ENCODE data around the gene SLC35B1. TPM values are rescaled to one million over a fixed set of nuclear protein-coding genes. Genes with fewer than 3 reads are reported as not detected.
A peak's percentile ranks its signal among the peaks of the same experiment; 100 is the strongest.

Gene SLC35B1
- total and polyA plus RNA-seq, 5 donors = 48.6 to 75.5 (median 56.1) TPM

- intact Hi-C loops (cut with DNase I) = loop anchor here in 1 of 4 donors (10.0 kb wide), 1 partner anchor 138 kb away; no protein-coding TSS in a partner anchor
- H3K9me3 ChIP-seq (ENCODE audit: control insufficient read depth, low read length) = no peaks in the 10 kb centered on the region
- ATAC-seq = no peak
- H3K27me3 ChIP-seq (ENCODE audit: control insufficient read depth, insufficient read depth) = no peaks in the 10 kb centered on the region
- peaks cover 3% of the 10 kb centered on the region for H3K4me1 ChIP-seq (ENCODE audit: control insufficient read depth, insufficient read depth, low read length)
- WGBS = 71% methylated on average over 1 of the region's 1 CpG
- H3K27ac ChIP-seq (ENCODE audit: low read length) = no peak overlapping the region
- DNase-seq = no peak
- no peak overlapping the region for H3K4me3 ChIP-seq (ENCODE audit: low read length)
Observed at GRCh38 chr17:49716668-49717364, 9.1 kb upstream of the SLC35B1 start.

- Histone ChIP-seq H3K9me3 (ENCODE audit: control insufficient read depth, low read length) (no peaks in the 10 kb centered on the region), H3K27ac (ENCODE audit: low read length) (peak overlapping the region; percentile 81), H3K27me3 (ENCODE audit: control insufficient read depth, insufficient read depth) (no peaks in the 10 kb centered on the region), H3K4me3 (ENCODE audit: low read length) (no peak overlapping the region), H3K4me1 (ENCODE audit: control insufficient read depth, insufficient read depth, low read length) (peaks cover 3% of the 10 kb centered on the region)
- 48% methylated on average over 9 of the region's 9 CpGs for WGBS
- ATAC-seq = peak; percentile 25 to 37
- intact Hi-C loops (cut with DNase I) = loop anchor here in 1 of 4 donors (10.0 kb wide), 1 partner anchor 139 kb away; no protein-coding TSS in a partner anchor
- DNase-seq = no peak
Observed at GRCh38 chr17:49715717-49716279, 8.0 kb upstream of the SLC35B1 start.

GRCh38 chr17:49715216-49715615 lies 7.5 kb upstream of the SLC35B1 start:
- Histone ChIP-seq H3K9me3 (ENCODE audit: control insufficient read depth, low read length) (no peaks in the 10 kb centered on the region), H3K27ac (ENCODE audit: low read length) (no peak overlapping the region), H3K27me3 (ENCODE audit: control insufficient read depth, insufficient read depth) (no peaks in the 10 kb centered on the region), H3K4me3 (ENCODE audit: low read length) (no peak overlapping the region), H3K4me1 (ENCODE audit: control insufficient read depth, insufficient read depth, low read length) (peaks cover 3% of the 10 kb centered on the region)
- DNase-seq (no peak), ATAC-seq (no peak)
- 62% methylated on average over 4 of the region's 4 CpGs for WGBS
- intact Hi-C loops (cut with DNase I) = loop anchor here in 1 of 4 donors (10.0 kb wide), 1 partner anchor 140 kb away; no protein-coding TSS in a partner anchor

- H3K27ac ChIP-seq (ENCODE audit: low read length) = peak overlapping the region; percentile 17
- DNase-seq = peak in 1 of 3 donors; percentile 71
- H3K9me3 ChIP-seq (ENCODE audit: control insufficient read depth, low read length) = no peaks in the 10 kb centered on the region
- H3K4me3 ChIP-seq (ENCODE audit: low read length) = peak overlapping the region; percentile 17
- 49% methylated on average over 15 of the region's 15 CpGs for WGBS
- ATAC-seq = peak; percentile 13 to 45
- no peaks in the 10 kb centered on the region for H3K27me3 ChIP-seq (ENCODE audit: control insufficient read depth, insufficient read depth)
- intact Hi-C loops (cut with DNase I) = loop anchor here (5.0 to 10.0 kb wide), 4 partner anchors 69 to 146 kb away; partner anchors contain the start of gene KAT7 (in 1 of the 4)
- peaks cover 3% of the 10 kb centered on the region for H3K4me1 ChIP-seq (ENCODE audit: control insufficient read depth, insufficient read depth, low read length)
Observed at GRCh38 chr17:49708515-49709183, 885 bp upstream of the SLC35B1 start.

- Histone ChIP-seq H3K27me3 (ENCODE audit: control insufficient read depth, insufficient read depth) (no peaks in the 10 kb centered on the region), H3K9me3 (ENCODE audit: control insufficient read depth, low read length) (no peaks in the 10 kb centered on the region), H3K4me3 (ENCODE audit: low read length) (peak overlapping the region; percentile 92), H3K27ac (ENCODE audit: low read length) (peak overlapping the region; percentile 96), H3K4me1 (ENCODE audit: control insufficient read depth, insufficient read depth, low read length) (peaks cover 3% of the 10 kb centered on the region)
- WGBS = under 1% methylated on average over 12 of the region's 12 CpGs
- DNase-seq (no peak), ATAC-seq (no peak)
- intact Hi-C loops (cut with DNase I) = loop anchor here (2.0 to 10.0 kb wide), 5 partner anchors 70 to 148 kb away; partner anchors contain the start of gene KAT7 (in 1 of the 4)
Observed at GRCh38 chr17:49707246-49707607, 537 bp downstream of the SLC35B1 start.

- no peak for DNase-seq
- intact Hi-C loops (cut with DNase I) = loop anchor here (5.0 to 10.0 kb wide), 4 partner anchors 72 to 150 kb away; partner anchors contain the start of gene KAT7 (in 1 of the 4)
- H3K4me1 ChIP-seq (ENCODE audit: control insufficient read depth, insufficient read depth, low read length) = peaks cover 3% of the 10 kb centered on the region
- H3K4me3 ChIP-seq (ENCODE audit: low read length) = no peak overlapping the region
- H3K27ac ChIP-seq (ENCODE audit: low read length) = no peak overlapping the region
- no peak for ATAC-seq
- H3K9me3 ChIP-seq (ENCODE audit: control insufficient read depth, low read length) = no peaks in the 10 kb centered on the region
- no peaks in the 10 kb centered on the region for H3K27me3 ChIP-seq (ENCODE audit: control insufficient read depth, insufficient read depth)
Observed at GRCh38 chr17:49705254-49705653, 2.5 kb downstream of the SLC35B1 start.

GRCh38 chr17:49703557-49704277 lies 4.0 kb downstream of the SLC35B1 start:
- no peak for DNase-seq
- 59% methylated on average over 6 of the region's 6 CpGs for WGBS
- Histone ChIP-seq H3K4me1 (ENCODE audit: control insufficient read depth, insufficient read depth, low read length) (no peaks in the 10 kb centered on the region), H3K9me3 (ENCODE audit: control insufficient read depth, low read length) (no peaks in the 10 kb centered on the region), H3K27ac (ENCODE audit: low read length) (peak overlapping the region; percentile 30), H3K4me3 (ENCODE audit: low read length) (no peak overlapping the region), H3K27me3 (ENCODE audit: control insufficient read depth, insufficient read depth) (no peaks in the 10 kb centered on the region)
- no peak for ATAC-seq
- intact Hi-C loops (cut with DNase I) = loop anchor here in 1 of 4 donors (10.0 kb wide), 1 partner anchor 151 kb away; no protein-coding TSS in a partner anchor

- DNase-seq (no peak), ATAC-seq (no peak)
- WGBS = 82% methylated on average over 6 of the region's 6 CpGs
- no peak overlapping the region for H3K4me3 ChIP-seq (ENCODE audit: low read length)
- intact Hi-C loops (cut with DNase I) = loop anchor here in 1 of 4 donors (10.0 kb wide), 1 partner anchor 154 kb away; no protein-coding TSS in a partner anchor
- no peak overlapping the region for H3K27ac ChIP-seq (ENCODE audit: low read length)
- no peaks in the 10 kb centered on the region for H3K9me3 ChIP-seq (ENCODE audit: control insufficient read depth, low read length)
- no peaks in the 10 kb centered on the region for H3K27me3 ChIP-seq (ENCODE audit: control insufficient read depth, insufficient read depth)
- no peaks in the 10 kb centered on the region for H3K4me1 ChIP-seq (ENCODE audit: control insufficient read depth, insufficient read depth, low read length)
Observed at GRCh38 chr17:49700960-49701359, 6.8 kb downstream of the SLC35B1 start.

- Histone ChIP-seq H3K27me3 (ENCODE audit: control insufficient read depth, insufficient read depth) (no peaks in the 10 kb centered on the region), H3K4me3 (ENCODE audit: low read length) (no peak overlapping the region), H3K27ac (ENCODE audit: low read length) (no peak overlapping the region), H3K4me1 (ENCODE audit: control insufficient read depth, insufficient read depth, low read length) (no peaks in the 10 kb centered on the region), H3K9me3 (ENCODE audit: control insufficient read depth, low read length) (no peaks in the 10 kb centered on the region)
- no peak for DNase-seq
- WGBS = 56% methylated on average over 8 of the region's 8 CpGs
- ATAC-seq = peak in 1 of 2 donors; percentile 42
- intact Hi-C loops (cut with DNase I) = loop anchor here in 1 of 4 donors (10.0 kb wide), 1 partner anchor 155 kb away; no protein-coding TSS in a partner anchor
Observed at GRCh38 chr17:49699966-49700575, 7.7 kb downstream of the SLC35B1 start.

- no peak overlapping the region for H3K4me3 ChIP-seq (ENCODE audit: low read length)
- 36% methylated on average over 6 of the region's 6 CpGs for WGBS
- no peaks in the 10 kb centered on the region for H3K4me1 ChIP-seq (ENCODE audit: control insufficient read depth, insufficient read depth, low read length)
- no peaks in the 10 kb centered on the region for H3K9me3 ChIP-seq (ENCODE audit: control insufficient read depth, low read length)
- DNase-seq = no peak
- no peak overlapping the region for H3K27ac ChIP-seq (ENCODE audit: low read length)
- H3K27me3 ChIP-seq (ENCODE audit: control insufficient read depth, insufficient read depth) = no peaks in the 10 kb centered on the region
- intact Hi-C loops (cut with DNase I) = no loop called here
- ATAC-seq = no peak
Observed at GRCh38 chr17:49698005-49698404, 9.8 kb downstream of the SLC35B1 start.

All from right cardiac atrium (tissue), 5 donors.